ENCODE measurements around the gene SLITRK3. TPM values are rescaled to one million over a fixed set of nuclear protein-coding genes. Genes with fewer than 3 reads are reported as not detected.

The SLITRK3 gene
- polyA plus RNA-seq, 2 of the 4 experiments (the other 2 are of a cell fraction): not detected

DNA sequence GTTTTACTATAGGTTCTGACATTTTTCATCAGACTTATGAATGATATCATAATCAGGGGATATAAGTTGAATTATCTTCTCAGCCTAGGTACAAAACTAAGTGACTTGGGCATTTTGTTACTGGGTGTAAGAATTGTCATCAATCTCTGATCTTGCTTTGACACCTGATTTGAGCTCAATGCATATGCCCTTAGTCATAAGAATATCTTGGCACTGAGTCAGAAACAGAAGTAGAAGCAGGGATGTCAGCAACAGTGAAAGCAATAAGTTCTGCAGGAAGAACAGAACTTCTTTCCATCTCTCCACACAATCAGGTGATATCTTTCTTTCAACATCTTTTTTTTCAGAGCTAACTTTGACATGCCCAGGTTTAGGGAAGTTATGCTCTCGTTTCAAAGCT, 14.6 kb downstream of the SLITRK3 start:
- DNase-seq (ENCODE audit: low read depth in 1 of 2, low spot score in 1 of 2) (no peak), ATAC-seq (no peak), FAIRE-seq (no peak)
- POLR2A ChIA-PET: no interaction called here
- Histone ChIP-seq H3K4me1 (no peaks in the 10 kb centered on the region), H3K9me3 (no peaks in the 10 kb centered on the region), H3K4me2 (no peak overlapping the region), H3K27ac (no peak overlapping the region), H3K4me3 (no peak overlapping the region)
- CTCF ChIA-PET: no interaction called here
- whole genome bisulfite sequencing (ENCODE audit: missing lambda C conversion rate): 17% methylated on average over 1 of the region's 1 CpG
- no peak for TF ChIP-seq ZSCAN20 (CRISPR knock-in tag; IDR thresholded peaks at IDR 0.05)
- TF ChIP-seq HOXA7 (CRISPR knock-in tag; IDR thresholded peaks at IDR 0.05): no peak
- no peak for TF ChIP-seq BHLHE40 (IDR thresholded peaks at IDR 0.05; ENCODE audit: low read depth, low read length)
- no peak for TF ChIP-seq MAFK (IDR thresholded peaks at IDR 0.05; ENCODE audit: partially characterized antibody)
- no peak for TF ChIP-seq HDAC2 (IDR thresholded peaks at IDR 0.05)
- TF ChIP-seq MAZ (IDR thresholded peaks at IDR 0.05; ENCODE audit: borderline replicate concordance, low read depth, low read length): no peak
- no peak for TF ChIP-seq HEYL (CRISPR knock-in tag; IDR thresholded peaks at IDR 0.05)
- TF ChIP-seq FOSB (CRISPR knock-in tag; IDR thresholded peaks at IDR 0.05): no peak
- TF ChIP-seq RARB (CRISPR knock-in tag; IDR thresholded peaks at IDR 0.05): no peak

DNA sequence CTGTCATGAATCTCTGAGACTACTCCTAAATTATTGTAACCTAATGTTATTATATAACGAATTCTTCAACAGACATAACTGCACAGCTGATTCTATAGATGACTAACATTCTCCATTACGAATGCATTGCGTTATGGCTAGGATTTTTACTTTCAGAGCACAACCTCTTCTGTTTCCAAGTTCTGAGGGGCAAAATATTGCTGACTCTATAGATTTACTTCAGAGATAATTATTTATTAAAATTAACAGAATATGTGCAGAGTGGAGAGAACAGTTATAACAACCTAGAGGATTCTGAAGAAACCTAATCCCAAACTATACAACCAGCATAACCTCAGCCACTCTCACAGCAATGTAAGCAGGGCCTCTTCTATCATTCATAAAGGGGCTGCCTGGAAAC, 25.9 kb downstream of the SLITRK3 start:
- no peak for ATAC-seq
- H3K4me3 ChIP-seq: no peak overlapping the region
- H3K9me3 ChIP-seq: no peaks in the 10 kb centered on the region
- TF ChIP-seq GATA3 (IDR thresholded peaks at IDR 0.05; ENCODE audit: borderline replicate concordance) (no peak), HOXB13 (CRISPR knock-in tag; IDR thresholded peaks at IDR 0.05; ENCODE audit: low read depth) (no peak), MAFK (IDR thresholded peaks at IDR 0.05; ENCODE audit: partially characterized antibody) (peak; percentile 41)
- no peak for FAIRE-seq
- H3K27ac ChIP-seq: no peak overlapping the region
- POLR2A ChIA-PET: no interaction called here
- no peak overlapping the region for H3K4me2 ChIP-seq
- no peak for DNase-seq (ENCODE audit: low read depth in 1 of 2, low spot score in 1 of 2)
- WGBS (ENCODE audit: missing lambda C conversion rate): 38% methylated on average over 3 of the region's 3 CpGs
- H3K4me1 ChIP-seq: no peaks in the 10 kb centered on the region
- CTCF ChIA-PET: no interaction called here

DNA sequence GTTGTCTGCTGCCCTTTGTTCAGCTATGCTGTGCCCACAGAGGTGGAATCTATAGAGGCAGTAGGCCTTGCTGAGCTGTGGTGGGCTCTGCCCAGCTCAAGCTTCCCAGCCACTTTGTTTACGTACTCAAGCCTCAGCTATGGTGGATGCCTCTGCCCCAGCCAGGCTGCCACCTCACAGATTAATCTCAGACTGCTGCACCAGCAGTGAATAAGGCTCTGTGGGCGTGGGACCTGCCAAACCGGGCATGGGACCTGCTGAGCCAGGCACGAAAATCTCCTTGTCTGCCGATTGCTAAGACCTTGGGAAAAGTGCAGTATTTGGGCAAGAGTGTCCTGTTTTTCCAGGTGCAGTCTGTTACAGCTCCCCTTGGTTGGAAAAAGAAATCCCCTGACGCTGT, 26.8 kb downstream of the SLITRK3 start:
- ATAC-seq: no peak
- no peak overlapping the region for H3K4me3 ChIP-seq
- no peak for TF ChIP-seq EP300 (IDR thresholded peaks at IDR 0.05)
- no peak for TF ChIP-seq HOXB5 (CRISPR knock-in tag; IDR thresholded peaks at IDR 0.05)
- TF ChIP-seq FOSL2 (IDR thresholded peaks at IDR 0.05): no peak
- TF ChIP-seq FOSL2 (CRISPR knock-in tag; IDR thresholded peaks at IDR 0.05): no peak
- no peak for TF ChIP-seq JUNB (IDR thresholded peaks at IDR 0.05)
- TF ChIP-seq ZFP36 (IDR thresholded peaks at IDR 0.05; ENCODE audit: borderline replicate concordance, partially characterized antibody): no peak
- TF ChIP-seq, protein P1, sequence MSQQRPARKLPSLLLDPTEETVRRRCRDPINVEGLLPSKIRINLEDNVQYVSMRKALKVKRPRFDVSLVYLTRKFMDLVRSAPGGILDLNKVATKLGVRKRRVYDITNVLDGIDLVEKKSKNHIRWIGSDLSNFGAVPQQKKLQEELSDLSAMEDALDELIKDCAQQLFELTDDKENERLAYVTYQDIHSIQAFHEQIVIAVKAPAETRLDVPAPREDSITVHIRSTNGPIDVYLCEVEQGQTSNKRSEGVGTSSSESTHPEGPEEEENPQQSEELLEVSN (IDR thresholded peaks at IDR 0.05; ENCODE audit: borderline replicate concordance, low read depth): no peak
- TF ChIP-seq, protein P2, sequence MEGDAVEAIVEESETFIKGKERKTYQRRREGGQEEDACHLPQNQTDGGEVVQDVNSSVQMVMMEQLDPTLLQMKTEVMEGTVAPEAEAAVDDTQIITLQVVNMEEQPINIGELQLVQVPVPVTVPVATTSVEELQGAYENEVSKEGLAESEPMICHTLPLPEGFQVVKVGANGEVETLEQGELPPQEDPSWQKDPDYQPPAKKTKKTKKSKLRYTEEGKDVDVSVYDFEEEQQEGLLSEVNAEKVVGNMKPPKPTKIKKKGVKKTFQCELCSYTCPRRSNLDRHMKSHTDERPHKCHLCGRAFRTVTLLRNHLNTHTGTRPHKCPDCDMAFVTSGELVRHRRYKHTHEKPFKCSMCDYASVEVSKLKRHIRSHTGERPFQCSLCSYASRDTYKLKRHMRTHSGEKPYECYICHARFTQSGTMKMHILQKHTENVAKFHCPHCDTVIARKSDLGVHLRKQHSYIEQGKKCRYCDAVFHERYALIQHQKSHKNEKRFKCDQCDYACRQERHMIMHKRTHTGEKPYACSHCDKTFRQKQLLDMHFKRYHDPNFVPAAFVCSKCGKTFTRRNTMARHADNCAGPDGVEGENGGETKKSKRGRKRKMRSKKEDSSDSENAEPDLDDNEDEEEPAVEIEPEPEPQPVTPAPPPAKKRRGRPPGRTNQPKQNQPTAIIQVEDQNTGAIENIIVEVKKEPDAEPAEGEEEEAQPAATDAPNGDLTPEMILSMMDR (IDR thresholded peaks at IDR 0.05): no peak
- TF ChIP-seq CBX8 (IDR thresholded peaks at IDR 0.05): no peak
- TF ChIP-seq RAD21 (conservative IDR thresholded peaks at IDR 0.05 in 1 of 2, IDR thresholded peaks at IDR 0.05 in 1 of 2): no peak
- TF ChIP-seq, protein P3, sequence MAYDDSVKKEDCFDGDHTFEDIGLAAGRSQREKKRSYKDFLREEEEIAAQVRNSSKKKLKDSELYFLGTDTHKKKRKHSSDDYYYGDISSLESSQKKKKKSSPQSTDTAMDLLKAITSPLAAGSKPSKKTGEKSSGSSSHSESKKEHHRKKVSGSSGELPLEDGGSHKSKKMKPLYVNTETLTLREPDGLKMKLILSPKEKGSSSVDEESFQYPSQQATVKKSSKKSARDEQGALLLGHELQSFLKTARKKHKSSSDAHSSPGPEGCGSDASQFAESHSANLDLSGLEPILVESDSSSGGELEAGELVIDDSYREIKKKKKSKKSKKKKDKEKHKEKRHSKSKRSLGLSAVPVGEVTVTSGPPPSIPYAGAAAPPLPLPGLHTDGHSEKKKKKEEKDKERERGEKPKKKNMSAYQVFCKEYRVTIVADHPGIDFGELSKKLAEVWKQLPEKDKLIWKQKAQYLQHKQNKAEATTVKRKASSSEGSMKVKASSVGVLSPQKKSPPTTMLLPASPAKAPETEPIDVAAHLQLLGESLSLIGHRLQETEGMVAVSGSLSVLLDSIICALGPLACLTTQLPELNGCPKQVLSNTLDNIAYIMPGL (CRISPR knock-in tag; IDR thresholded peaks at IDR 0.05; ENCODE audit: borderline replicate concordance): no peak
- no peak for TF ChIP-seq ESRRA (IDR thresholded peaks at IDR 0.05; ENCODE audit: borderline replicate concordance, low read length)
- no peak for TF ChIP-seq SREBF2 (IDR thresholded peaks at IDR 0.05)
- TF ChIP-seq ZC3H11A (IDR thresholded peaks at IDR 0.05): no peak
- no peak for TF ChIP-seq SMC3 (IDR thresholded peaks at IDR 0.05)
- no peak for TF ChIP-seq RFX5 (IDR thresholded peaks at IDR 0.05)
- no peak for TF ChIP-seq NR3C1 (IDR thresholded peaks at IDR 0.05)
- no peak for TF ChIP-seq BHLHE40 (IDR thresholded peaks at IDR 0.05; ENCODE audit: low read depth, low read length)
- no peak for TF ChIP-seq ZNF302 (CRISPR knock-in tag; IDR thresholded peaks at IDR 0.05)
- TF ChIP-seq RARB (CRISPR knock-in tag; IDR thresholded peaks at IDR 0.05): no peak
- no peaks in the 10 kb centered on the region for H3K4me1 ChIP-seq
- FAIRE-seq: no peak
- CTCF ChIA-PET: no interaction called here
- H3K4me2 ChIP-seq: no peak overlapping the region
- POLR2A ChIA-PET: no interaction called here
- no peak overlapping the region for H3K27ac ChIP-seq
- 32% methylated on average over 6 of the region's 6 CpGs for WGBS (ENCODE audit: missing lambda C conversion rate)
- H3K9me3 ChIP-seq: no peaks in the 10 kb centered on the region
- no peak for DNase-seq (ENCODE audit: low read depth in 1 of 2, low spot score in 1 of 2)
